ENCODE results near the gene MTMR10.

MTMR10 gene

GRCh38 chr15:30984542-30984941, 6.9 kb downstream of the MTMR10 start:
- H3K9ac ChIP-seq (ENCODE audit: low read length), result no peak overlapping the region
- WGBS (ENCODE audit: extremely low coverage, insufficient coverage, insufficient read length), result no CpG with 5 or more reads among the region's 6 CpGs
- no peak overlapping the region for H2BK12ac ChIP-seq (ENCODE audit: low read length)

GRCh38 chr15:30984118-30984517, 7.3 kb downstream of the MTMR10 start:
- Histone ChIP-seq H3K36me3 (ENCODE audit: control insufficient read depth in 1 of 2, insufficient read depth in 2 of 2, low read length in 2 of 2) (peaks cover 9 to 16% of the 10 kb centered on the region in 2 experiments), H4K91ac (ENCODE audit: low read depth, low read length) (no peak overlapping the region), H3K4ac (ENCODE audit: low read depth, low read length) (no peak overlapping the region), H2BK120ac (ENCODE audit: insufficient read depth, low read length, poor library complexity) (no peak overlapping the region), H3K27me3 (ENCODE audit: insufficient read depth, low read length) (no peaks in the 10 kb centered on the region), H3K79me2 (ENCODE audit: control insufficient read depth, insufficient read depth, low read length, poor library complexity) (peaks cover 10% of the 10 kb centered on the region), H4K12ac (ENCODE audit: low read depth, low read length) (no peak overlapping the region), H3K18ac (ENCODE audit: low read length) (no peak overlapping the region), H4K8ac (ENCODE audit: low read depth, low read length) (no peak overlapping the region), H2BK12ac (ENCODE audit: low read length) (no peak overlapping the region), H3K14ac (ENCODE audit: low read length) (no peak overlapping the region), H2AK5ac (ENCODE audit: low read length) (no peak overlapping the region), H3K9ac (ENCODE audit: low read length) (no peak overlapping the region), H2AFZ (ENCODE audit: insufficient read depth, low read length, poor library complexity) (no peak overlapping the region), H3K79me1 (ENCODE audit: low read length) (peaks cover 1% of the 10 kb centered on the region), H3K23ac (ENCODE audit: low read length) (no peak overlapping the region), H3K9me3 (ENCODE audit: insufficient read depth, low read depth, low read length) (no peaks in the 10 kb centered on the region), H3K4me2 (ENCODE audit: low read length) (no peak overlapping the region), H3K27ac (ENCODE audit: low read depth, low read length) (no peak overlapping the region), H3K4me1 (ENCODE audit: control insufficient read depth in 1 of 2, insufficient read depth in 2 of 2, low read length in 2 of 2) (peaks cover 5 to 18% of the 10 kb centered on the region in 2 experiments), H3K4me3 (ENCODE audit: low read depth, low read length) (no peak overlapping the region), H2BK5ac (ENCODE audit: low read depth, low read length, poor library complexity) (no peak overlapping the region)
- WGBS (ENCODE audit: extremely low coverage, insufficient coverage, insufficient read length), result no CpG with 5 or more reads among the region's 3 CpGs
- DNase-seq, result peak in 1 of 2 donors; percentile 37

More at GRCh38 chr15:30984542-30984941, 6.9 kb downstream of the MTMR10 start:
- Histone ChIP-seq H2AK5ac (ENCODE audit: low read length) (no peak overlapping the region), H3K9me3 (ENCODE audit: insufficient read depth, low read depth, low read length) (no peaks in the 10 kb centered on the region), H3K4me2 (ENCODE audit: low read length) (no peak overlapping the region), H3K79me1 (ENCODE audit: low read length) (peaks cover 1% of the 10 kb centered on the region), H3K18ac (ENCODE audit: low read length) (no peak overlapping the region), H3K4me1 (ENCODE audit: control insufficient read depth in 1 of 2, insufficient read depth in 2 of 2, low read length in 2 of 2) (peaks cover 5 to 18% of the 10 kb centered on the region in 2 experiments), H2BK5ac (ENCODE audit: low read depth, low read length, poor library complexity) (no peak overlapping the region), H3K4me3 (ENCODE audit: low read depth, low read length) (no peak overlapping the region), H3K27me3 (ENCODE audit: insufficient read depth, low read length) (no peaks in the 10 kb centered on the region), H3K4ac (ENCODE audit: low read depth, low read length) (peak overlapping the region; percentile 44), H4K12ac (ENCODE audit: low read depth, low read length) (no peak overlapping the region), H4K8ac (ENCODE audit: low read depth, low read length) (no peak overlapping the region), H3K27ac (ENCODE audit: low read depth, low read length) (no peak overlapping the region), H3K79me2 (ENCODE audit: control insufficient read depth, insufficient read depth, low read length, poor library complexity) (peaks cover 8% of the 10 kb centered on the region), H4K91ac (ENCODE audit: low read depth, low read length) (no peak overlapping the region), H3K36me3 (ENCODE audit: control insufficient read depth in 1 of 2, insufficient read depth in 2 of 2, low read length in 2 of 2) (peaks cover 9 to 16% of the 10 kb centered on the region in 2 experiments), H3K23ac (ENCODE audit: low read length) (no peak overlapping the region), H2AFZ (ENCODE audit: insufficient read depth, low read length, poor library complexity) (no peak overlapping the region), H2BK120ac (ENCODE audit: insufficient read depth, low read length, poor library complexity) (no peak overlapping the region), H3K14ac (ENCODE audit: low read length) (no peak overlapping the region)
- DNase-seq, result peak in 1 of 2 donors; percentile 53

GRCh38 chr15:30979457-30979856, 12.0 kb downstream of the MTMR10 start:
- Histone ChIP-seq H3K14ac (ENCODE audit: low read length) (no peak overlapping the region), H3K9ac (ENCODE audit: low read length) (no peak overlapping the region), H3K79me2 (ENCODE audit: control insufficient read depth, insufficient read depth, low read length, poor library complexity) (peaks cover 2% of the 10 kb centered on the region), H3K4me1 (ENCODE audit: control insufficient read depth in 1 of 2, insufficient read depth in 2 of 2, low read length in 2 of 2) (no peaks in the 10 kb centered on the region), H3K36me3 (ENCODE audit: control insufficient read depth in 1 of 2, insufficient read depth in 2 of 2, low read length in 2 of 2) (peaks cover 2% of the 10 kb centered on the region in 2 experiments), H3K4ac (ENCODE audit: low read depth, low read length) (no peak overlapping the region), H3K27me3 (ENCODE audit: insufficient read depth, low read length) (no peaks in the 10 kb centered on the region), H3K23ac (ENCODE audit: low read length) (no peak overlapping the region), H3K79me1 (ENCODE audit: low read length) (no peaks in the 10 kb centered on the region), H2BK120ac (ENCODE audit: insufficient read depth, low read length, poor library complexity) (no peak overlapping the region), H3K27ac (ENCODE audit: low read depth, low read length) (no peak overlapping the region), H4K91ac (ENCODE audit: low read depth, low read length) (no peak overlapping the region), H2AK5ac (ENCODE audit: low read length) (no peak overlapping the region), H3K9me3 (ENCODE audit: insufficient read depth, low read depth, low read length) (no peaks in the 10 kb centered on the region), H3K4me3 (ENCODE audit: low read depth, low read length) (no peak overlapping the region), H4K8ac (ENCODE audit: low read depth, low read length) (no peak overlapping the region), H2AFZ (ENCODE audit: insufficient read depth, low read length, poor library complexity) (no peak overlapping the region), H3K18ac (ENCODE audit: low read length) (no peak overlapping the region), H2BK5ac (ENCODE audit: low read depth, low read length, poor library complexity) (no peak overlapping the region), H4K12ac (ENCODE audit: low read depth, low read length) (no peak overlapping the region), H2BK12ac (ENCODE audit: low read length) (no peak overlapping the region), H3K4me2 (ENCODE audit: low read length) (no peak overlapping the region)
- WGBS (ENCODE audit: extremely low coverage, insufficient coverage, insufficient read length), result no CpG with 5 or more reads among the region's 5 CpGs
- DNase-seq, result no peak

- Histone ChIP-seq H4K12ac (ENCODE audit: low read depth, low read length) (no peak overlapping the region), H2AK5ac (ENCODE audit: low read length) (no peak overlapping the region), H4K91ac (ENCODE audit: low read depth, low read length) (no peak overlapping the region), H3K4me2 (ENCODE audit: low read length) (no peak overlapping the region), H3K9me3 (ENCODE audit: insufficient read depth, low read depth, low read length) (no peaks in the 10 kb centered on the region), H3K36me3 (ENCODE audit: control insufficient read depth in 1 of 2, insufficient read depth in 2 of 2, low read length in 2 of 2) (peaks cover 2 to 5% of the 10 kb centered on the region in 2 experiments), H4K8ac (ENCODE audit: low read depth, low read length) (no peak overlapping the region), H2AFZ (ENCODE audit: insufficient read depth, low read length, poor library complexity) (no peak overlapping the region), H2BK120ac (ENCODE audit: insufficient read depth, low read length, poor library complexity) (no peak overlapping the region), H3K9ac (ENCODE audit: low read length) (no peak overlapping the region), H2BK5ac (ENCODE audit: low read depth, low read length, poor library complexity) (no peak overlapping the region), H3K79me1 (ENCODE audit: low read length) (no peaks in the 10 kb centered on the region), H2BK12ac (ENCODE audit: low read length) (no peak overlapping the region), H3K27ac (ENCODE audit: low read depth, low read length) (no peak overlapping the region), H3K4ac (ENCODE audit: low read depth, low read length) (no peak overlapping the region), H3K27me3 (ENCODE audit: insufficient read depth, low read length) (no peaks in the 10 kb centered on the region), H3K79me2 (ENCODE audit: control insufficient read depth, insufficient read depth, low read length, poor library complexity) (peaks cover 2% of the 10 kb centered on the region), H3K4me1 (ENCODE audit: control insufficient read depth in 1 of 2, insufficient read depth in 2 of 2, low read length in 2 of 2) (no peaks in the 10 kb centered on the region), H3K23ac (ENCODE audit: low read length) (no peak overlapping the region), H3K4me3 (ENCODE audit: low read depth, low read length) (no peak overlapping the region), H3K18ac (ENCODE audit: low read length) (no peak overlapping the region), H3K14ac (ENCODE audit: low read length) (no peak overlapping the region)
- no peak for DNase-seq
Measured at GRCh38 chr15:30978328-30978727, 13.1 kb downstream of the MTMR10 start.

Data from trophoblast cell (in vitro differentiated cells and primary cell).